Fibroblast of villous mesenchyme (primary cell): Measurements from ENCODE around the gene PROCR. TPM values are rescaled to one million over a fixed set of nuclear protein-coding genes. Genes with fewer than 3 reads are reported as not detected.

Source experiments
- DNase-seq: peaks from one replicate; pipeline ENCODE4 v3.0.0-alpha.2; 2010; ENCODE audit warnings: low read depth
- H3K4me3 ChIP-seq: 2 replicates; pipeline ENCODE4 v1.5.1; 2011; ENCODE audit warnings: low read depth, mild to moderate bottlenecking, low read length
- CTCF ChIP-seq: IDR thresholded peaks from 2 replicates; pipeline ENCODE4 v1.5.1; 2012; ENCODE audit warnings: low read depth, mild to moderate bottlenecking, low read length; ENCODE audit not compliant: insufficient read depth
- total RNA-seq: library from RNA; depleted of rRNA; stranded (reverse); fragments of >200 nt; gene quantifications from 2 replicates; pipeline ENCODE4 v1.2.3, GENCODE V29; 2012

PROCR gene
- total RNA-seq: 22.9 and 30.9 TPM in 2 replicates

GRCh38 chr20:35171753-35172433 is at the start of gene PROCR:
Gene PROCR, plus strand, starts transcription at chr20:35172072. Its CDS starts 83 bp downstream, at chr20:35172155.
- H3K4me3 ChIP-seq: peak within 1 kb of the TSS; percentile 62
- no peak for TF ChIP-seq CTCF
- DNase-seq: peak; percentile 91

- no peak for TF ChIP-seq CTCF
- DNase-seq: no peak
- no peak overlapping the region for H3K4me3 ChIP-seq
Measured at GRCh38 chr20:35122756-35123405, 49.0 kb upstream of the PROCR start.

- no peak overlapping the region for H3K4me3 ChIP-seq
- no peak for TF ChIP-seq CTCF
- DNase-seq: no peak
Measured at GRCh38 chr20:35125753-35126152, 46.1 kb upstream of the PROCR start.

GRCh38 chr20:35129647-35130069 is 42.2 kb upstream of the PROCR start:
- peak; percentile 28 for DNase-seq
- no peak overlapping the region for H3K4me3 ChIP-seq
- TF ChIP-seq CTCF: no peak

GRCh38 chr20:35131934-35132333 is 39.9 kb upstream of the PROCR start:
- H3K4me3 ChIP-seq: no peak overlapping the region
- DNase-seq: no peak
- no peak for TF ChIP-seq CTCF

- no peak for DNase-seq
- no peak overlapping the region for H3K4me3 ChIP-seq
- TF ChIP-seq CTCF: no peak
Measured at GRCh38 chr20:35133031-35133430, 38.8 kb upstream of the PROCR start.
